Measurements from ENCODE around the gene IL22.

- no peak for TF ChIP-seq CTCF (IDR thresholded peaks at IDR 0.05)
- no peak for TF ChIP-seq POLR2A (IDR thresholded peaks at IDR 0.05)
These were observed 17.0 kb upstream of the IL22 start for GRCh38 chr12:68270358-68270757.

All from transverse colon (tissue), 3 donors.